Putamen (tissue), 1 donor: ENCODE measurements around the gene PCYOX1L.

Experiments used
- DNase-seq: peaks from one replicate; pipeline ENCODE4 v3.0.0-alpha.2; 2016; ENCODE audit warnings: low spot score

Gene PCYOX1L

DNA sequence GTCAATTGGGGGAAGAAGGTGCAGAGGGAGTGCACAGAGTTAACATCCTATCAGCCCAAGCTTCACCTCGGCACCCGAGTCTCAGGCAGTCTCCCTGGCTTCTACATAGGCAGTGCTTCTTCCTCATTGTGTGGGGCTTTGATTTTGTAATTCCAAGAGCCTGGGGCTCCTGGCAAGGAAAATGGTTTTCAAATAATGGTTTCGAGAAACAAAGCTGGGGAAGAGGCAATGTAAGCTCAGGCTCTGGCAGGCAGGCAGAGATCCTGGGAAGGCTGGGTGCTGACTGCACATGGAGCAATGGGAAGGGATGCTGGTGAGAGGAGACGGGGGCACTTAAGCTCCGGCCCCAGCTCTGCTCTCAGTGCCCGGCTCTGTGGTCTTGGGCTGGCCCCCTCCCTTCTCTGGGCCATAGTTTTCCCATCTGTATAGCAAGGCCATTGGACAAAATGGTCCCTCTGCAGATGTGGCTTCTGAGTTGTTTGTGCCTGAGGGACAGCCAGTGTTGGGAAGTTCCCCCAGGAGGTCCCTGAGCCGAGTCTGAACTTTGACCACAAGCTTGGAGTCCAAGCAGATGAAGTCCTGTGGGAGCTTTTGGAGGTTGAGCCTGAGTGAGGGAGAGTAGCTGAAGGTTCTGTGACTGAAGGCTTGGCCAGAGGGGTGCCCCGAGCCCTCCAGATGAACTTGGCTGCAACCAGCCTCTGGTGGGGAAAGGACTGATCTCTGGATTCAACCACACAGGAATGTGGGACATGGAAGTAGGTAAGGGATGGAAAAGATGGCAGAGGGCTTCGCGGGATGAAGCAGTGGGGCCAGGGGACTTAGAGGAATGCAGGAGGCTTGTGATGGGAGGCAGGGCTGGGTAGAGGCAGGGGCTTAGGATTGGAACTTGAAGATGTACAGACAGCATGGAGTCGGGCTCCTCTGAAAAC is 49.7 kb downstream of the PCYOX1L start:
- DNase-seq: no peak

DNA sequence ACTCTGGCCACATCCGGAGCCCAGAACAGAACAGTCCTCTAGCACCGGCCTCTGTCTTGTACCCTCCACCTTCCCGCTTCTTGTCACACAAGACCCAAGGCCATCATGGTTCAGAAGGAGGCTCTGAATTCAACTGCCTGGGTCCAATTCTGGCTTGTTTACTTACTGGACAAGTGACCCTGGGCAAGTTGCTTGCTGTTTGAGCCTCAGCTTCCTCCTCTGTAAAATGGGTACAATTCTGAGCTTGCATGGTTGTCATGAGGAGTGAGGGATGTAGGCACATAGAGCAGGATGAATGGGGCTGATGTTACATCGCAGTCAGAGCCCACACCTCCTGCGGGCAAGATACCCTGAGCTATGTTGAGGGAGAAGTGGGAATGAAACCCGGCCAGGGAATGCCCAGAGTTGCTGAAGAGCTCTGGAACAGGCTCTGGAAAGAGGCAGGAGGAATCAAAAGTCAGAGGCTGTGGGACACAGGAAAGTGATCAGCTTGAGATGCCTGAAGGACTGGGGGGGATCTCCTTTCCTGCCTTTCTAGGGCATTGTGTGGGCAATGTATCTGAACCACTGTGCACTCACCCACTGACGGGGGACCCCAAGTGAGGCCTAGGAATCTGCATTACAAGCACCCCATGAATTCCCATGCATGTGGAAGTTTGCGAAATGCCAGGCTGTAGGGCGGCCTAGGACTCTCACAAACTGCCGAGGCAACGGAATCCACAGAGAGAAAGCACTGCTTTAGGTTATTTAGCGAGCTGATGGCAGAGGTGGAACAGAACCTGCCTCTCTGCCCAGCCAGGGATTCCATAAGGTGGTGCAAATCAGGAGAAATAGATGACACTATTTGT is 50.6 kb downstream of the PCYOX1L start:
- no peak for DNase-seq

DNA sequence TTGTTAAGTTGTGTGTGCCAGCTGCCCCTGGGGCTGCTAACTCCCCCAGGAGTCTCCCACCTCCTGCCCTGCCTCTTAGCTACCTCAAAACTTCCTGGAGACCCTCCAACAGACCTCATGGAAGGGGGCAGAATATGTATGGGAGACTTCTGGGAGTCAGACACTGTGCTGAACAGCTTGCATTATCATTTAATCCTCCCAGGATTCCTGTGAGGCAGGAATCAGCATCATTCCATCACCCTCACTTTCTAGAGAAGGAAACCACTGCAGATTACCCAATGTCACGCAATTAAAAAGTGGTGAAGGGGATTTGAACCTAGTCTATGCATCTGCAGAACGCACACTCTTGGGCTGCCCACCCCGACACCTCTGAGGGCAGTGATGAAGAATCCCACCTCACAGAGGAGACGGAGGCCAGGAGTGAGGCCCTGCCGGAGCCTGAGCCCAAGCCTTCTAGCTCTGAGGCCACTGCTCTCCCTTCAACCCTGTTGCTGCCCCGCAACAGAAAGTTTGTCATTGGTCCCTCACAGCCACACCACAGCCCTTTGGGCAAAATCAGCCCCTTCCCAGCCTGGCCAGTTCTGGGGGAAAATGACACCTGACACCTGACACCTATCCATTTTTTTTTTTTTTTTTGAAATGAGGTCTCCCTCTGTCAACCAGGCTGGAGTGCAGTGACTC is 51.6 kb downstream of the PCYOX1L start:
- DNase-seq: no peak

DNA sequence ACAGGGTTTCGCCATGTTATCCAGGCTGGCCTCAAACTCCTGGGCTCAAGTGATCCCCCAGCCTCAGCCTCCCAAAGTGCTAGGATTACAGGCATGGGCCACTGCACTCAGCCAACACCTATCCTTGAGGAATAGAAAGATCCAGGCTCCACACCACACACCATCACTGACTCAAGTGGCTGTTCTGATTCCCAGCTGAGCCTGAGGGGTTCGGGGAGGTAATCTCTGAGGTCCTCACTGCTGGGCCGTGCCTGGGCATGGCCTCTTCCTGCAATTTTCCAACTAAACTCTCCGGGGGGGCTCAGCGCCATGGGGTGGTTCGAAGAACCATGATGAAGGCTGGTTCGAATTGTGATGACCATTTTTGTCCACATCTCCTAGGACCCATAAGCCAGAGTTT is 52.2 kb downstream of the PCYOX1L start:
- DNase-seq: no peak

DNA sequence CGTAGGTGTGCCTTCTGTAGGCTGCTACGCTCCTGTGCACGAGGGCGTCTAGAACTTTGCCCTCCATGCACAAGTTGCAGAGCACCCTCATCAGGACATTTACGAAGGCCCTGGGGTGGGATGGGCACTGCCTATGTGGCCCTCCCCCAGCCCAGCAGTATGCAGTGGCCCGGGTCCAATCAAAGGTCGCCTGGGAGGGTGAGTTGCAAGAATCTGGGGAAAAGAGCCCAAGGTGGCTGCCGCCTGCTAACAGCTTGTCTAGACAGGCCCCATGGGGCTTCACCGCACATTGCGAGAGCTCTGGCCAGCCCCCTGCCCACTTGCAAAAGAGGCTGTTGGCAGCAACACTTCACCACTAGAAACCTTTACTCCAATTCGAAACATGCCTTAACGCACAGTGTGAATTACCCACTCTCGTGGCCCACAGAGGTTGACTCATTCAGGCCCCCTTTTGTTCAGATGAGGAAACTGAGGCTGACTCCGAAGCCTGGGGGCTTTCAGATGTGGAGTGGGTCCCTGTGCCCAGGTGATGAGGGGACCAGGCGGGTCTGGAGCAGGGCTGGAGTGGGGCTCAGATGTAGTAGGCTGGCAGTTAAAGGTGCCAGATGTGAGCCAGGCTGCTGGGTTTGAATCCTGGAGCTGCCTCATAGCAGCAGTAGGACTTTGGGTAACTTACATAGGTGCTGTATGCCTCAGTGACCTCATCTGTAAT is 53.0 kb downstream of the PCYOX1L start:
- DNase-seq: no peak

DNA sequence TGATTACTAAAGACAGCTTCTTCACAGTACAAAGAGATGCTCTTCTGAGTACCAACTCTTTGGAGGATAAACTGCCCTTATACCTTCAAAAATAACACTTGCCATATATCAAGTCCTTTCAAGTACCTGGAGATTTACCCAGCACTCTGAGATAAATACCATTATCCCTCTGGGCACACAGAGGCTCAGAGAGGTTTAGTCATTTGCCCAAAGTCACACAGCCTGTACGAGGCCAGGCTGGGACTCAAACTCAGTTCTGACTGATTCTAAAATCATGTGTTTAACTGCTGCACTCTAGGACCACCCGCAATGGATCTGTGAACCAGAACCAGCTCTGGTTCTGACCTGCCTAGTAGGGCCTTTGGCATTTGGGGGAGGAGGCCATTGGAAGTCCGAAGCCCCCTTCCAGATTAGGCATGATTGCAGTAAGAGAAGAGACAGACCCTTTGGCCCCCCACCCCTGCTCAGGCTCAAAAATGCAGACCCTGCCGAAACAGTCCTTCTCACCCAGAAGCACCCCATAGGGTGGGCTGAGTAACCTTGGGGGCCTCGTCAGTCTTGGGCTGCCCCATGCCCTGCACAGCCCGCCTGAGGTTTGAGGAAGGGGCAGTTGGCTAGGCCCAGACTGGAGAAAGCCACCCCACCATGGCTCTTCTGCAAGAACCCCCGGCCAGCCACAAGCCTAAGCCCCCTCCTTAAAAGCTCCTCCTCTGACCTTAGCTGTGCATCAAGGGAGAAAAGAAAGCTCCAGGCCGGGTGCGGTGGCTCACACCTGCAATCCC is 54.1 kb downstream of the PCYOX1L start:
- no peak for DNase-seq

DNA sequence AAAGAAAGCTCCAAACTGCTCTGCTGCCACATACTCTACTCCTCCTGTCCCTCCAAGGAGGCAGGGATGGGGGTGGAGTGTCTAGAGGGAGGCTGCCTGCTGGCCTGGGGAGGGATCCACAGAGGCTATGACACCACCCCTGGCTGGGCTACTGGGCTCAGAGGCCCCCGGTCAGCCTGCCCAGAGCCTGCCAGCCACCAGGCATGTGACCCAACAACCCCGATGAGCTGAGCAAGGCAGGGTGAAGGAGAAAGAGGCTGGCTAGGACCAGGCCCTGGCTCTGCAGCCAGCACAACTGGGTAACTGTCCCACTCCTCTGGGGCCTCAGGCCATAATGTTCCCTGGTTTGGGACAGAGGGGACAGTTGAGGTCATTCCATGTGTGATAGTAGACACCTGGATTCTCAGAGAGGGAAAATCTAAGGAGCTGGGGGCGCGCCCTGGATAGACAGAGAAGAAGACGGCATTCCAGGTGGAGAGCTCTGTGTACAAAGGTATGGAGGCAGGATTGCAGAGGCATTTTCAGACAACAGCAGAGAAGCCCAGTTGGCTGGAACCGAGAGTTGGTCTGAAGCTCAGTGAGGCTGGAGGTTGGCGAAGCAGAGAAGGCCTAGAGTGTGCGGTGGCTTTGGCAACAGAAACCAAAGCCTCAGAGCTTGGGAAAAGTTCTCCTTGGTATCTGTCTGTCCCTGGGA is 55.1 kb downstream of the PCYOX1L start:
- no peak for DNase-seq

DNA sequence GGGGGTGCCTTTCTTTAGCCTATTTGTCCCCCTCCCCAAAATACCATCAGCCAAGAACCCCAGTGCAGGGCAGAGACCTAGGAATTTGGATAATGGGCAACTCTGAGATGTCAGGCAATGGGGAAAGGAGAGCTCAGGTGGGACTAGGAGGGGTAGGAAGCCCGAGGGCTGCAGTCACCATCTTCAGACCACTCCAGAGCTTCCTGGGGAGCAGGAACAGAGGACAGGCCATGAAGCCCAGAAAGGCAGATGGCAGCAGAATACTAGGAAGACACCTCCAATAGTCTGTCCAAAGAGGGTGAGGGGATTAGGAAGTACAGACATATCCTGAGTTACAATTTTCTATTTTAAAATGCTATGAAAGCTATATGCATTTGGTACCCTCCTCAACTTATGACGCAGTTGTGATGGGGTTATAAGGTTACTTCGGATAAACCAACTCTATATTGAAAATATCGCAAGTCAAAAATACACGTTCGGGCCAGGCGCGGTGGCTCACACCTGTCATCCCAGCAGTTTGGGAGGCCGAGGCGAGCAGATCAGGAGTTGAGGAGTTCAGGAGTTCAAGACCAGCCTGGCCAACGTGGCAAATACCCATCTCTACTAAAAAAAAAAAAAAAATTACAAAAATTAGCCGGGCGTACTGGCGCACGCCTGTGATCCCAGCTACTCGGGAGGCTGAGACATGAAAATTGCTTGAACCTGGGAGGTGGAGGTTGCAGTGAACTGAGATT is 55.8 kb downstream of the PCYOX1L start:
- DNase-seq: no peak

DNA sequence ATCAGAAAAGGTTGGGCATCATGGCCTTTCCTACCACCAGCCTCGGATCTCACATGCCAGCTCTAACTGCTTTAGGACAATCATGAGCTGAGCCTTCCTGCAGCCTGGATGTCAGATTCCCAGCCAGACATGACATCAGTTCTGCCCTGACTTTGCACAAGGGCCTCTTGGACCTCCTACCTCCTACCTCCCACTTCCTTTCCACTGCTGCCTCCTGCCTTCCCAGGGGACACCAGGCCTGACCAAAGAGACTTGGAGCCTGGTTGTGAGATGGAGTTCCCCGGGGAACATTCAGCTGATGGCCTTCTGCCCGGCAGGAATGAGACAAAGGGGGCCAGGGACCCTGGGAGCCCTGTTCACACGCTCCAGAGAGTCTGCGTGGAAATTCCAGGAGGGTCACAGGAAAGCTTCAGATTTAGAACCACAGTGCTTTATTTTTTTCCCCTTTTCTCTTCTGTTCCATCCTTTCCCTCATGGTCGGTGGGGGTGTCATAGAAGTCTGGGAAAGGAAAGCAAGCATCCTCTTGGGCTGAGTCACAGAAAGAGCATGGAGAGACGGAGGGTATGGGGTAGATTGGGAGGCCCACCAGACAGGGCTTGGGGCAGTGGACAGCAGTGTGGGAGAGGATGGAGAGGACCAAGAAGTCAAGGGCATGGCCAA is 56.7 kb downstream of the PCYOX1L start:
- no peak for DNase-seq

DNA sequence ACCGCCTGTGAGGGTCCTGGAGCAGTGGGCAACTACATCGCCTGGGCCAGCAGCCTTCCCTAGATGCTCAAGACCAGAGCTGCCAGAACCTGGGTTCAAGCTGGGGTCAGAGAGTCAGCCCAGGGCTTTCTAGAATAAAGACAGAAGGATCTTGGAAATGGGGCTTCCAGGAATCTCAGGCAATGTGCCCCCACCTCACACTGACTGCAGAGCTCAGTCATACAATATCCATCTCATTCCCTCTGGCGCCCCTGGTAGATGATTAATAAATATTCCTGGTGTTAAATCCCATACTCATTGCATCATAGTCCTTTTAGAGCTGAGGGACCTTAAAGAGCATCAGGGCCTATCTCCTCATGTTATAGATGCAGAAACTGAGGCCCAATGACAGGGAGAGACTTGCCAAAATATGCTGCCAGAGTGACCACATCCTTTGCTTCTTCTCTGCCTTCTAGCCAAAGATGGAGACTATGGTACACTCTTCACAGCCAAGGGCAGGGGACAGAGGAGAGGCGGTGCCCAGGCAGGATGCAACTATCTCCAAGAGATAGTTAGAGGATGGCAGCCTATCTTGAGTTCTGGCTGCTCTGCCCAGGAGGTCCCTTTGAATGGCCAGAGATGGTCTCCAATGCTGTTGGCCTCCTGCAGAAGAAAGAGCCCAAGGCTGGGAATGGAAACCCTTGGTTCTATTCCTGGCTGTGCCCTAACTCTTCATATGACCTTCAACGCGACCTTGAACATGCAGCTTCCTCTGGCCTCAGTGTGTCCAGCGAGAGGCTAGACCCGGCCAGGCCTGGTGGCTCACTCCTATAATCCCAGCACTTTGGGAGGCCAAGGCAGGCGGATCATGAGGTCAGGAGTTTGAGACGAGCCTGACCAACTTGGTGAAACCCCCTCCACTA is 57.5 kb downstream of the PCYOX1L start:
- no peak for DNase-seq

DNA sequence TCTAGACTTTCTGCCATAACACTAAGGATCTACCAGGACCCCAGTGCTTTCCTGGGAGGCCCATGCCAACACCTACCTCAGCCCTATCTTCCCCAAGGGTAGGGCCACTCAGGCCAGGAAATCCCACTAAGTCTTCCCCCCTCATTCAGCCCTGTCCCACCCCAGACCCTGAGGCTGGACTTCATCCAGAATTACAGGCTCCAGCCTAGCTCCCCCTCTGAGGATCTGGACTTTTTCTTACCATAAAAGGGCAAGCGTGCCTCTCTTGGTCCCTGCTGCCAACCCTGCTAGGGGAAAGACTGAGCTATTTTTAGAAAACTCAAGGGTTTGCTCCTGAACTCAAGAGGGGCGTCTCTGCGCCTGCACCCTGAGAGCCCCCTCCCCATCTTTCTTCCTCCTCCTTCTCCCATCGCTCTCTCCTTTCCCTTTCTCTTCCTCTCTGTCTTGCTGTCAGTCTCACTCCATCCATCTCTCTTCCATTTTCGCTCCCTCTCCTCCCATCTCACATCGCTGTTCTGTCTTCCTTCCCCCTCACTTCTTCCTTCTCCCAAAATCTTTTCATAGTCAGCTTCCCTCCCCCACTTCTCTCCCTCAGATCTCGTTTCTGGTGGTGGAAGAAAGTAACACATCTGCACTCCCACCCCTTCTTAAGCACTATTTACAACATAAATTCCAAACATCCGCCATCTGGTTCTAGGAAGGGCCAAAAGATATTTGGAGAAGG is 59.3 kb downstream of the PCYOX1L start:
- no peak for DNase-seq

DNA sequence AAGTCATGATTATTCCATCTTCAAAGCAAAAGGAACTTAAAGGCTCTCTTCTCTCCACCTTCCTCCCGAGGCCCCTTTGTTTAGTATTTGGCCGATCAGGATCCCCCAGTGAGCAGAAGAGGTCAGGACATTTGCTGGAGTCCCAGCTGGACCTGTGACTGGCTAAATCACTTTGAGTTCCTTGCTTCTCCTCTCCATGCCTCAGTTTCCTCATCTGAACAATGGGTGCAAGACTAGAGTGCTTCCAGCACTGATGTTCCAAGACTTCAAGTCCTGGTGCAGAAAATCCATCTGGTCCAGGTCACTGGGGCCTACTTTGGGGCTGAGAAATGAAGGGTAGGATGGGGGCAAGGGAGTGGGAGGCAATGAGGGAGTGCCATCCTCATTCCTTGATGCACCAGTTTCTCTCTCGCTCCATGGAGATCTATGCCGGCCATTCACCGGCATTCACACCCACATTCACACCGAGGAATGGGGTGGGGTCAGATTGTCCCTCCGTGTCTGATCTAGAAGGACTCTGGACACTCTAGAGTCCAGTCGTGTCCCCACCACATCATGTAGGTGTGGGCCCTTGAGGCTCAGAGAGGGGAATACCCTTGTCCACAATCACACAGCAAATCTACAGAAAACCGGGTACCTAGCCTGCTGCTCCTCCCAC is 60.0 kb downstream of the PCYOX1L start:
- DNase-seq: no peak

DNA sequence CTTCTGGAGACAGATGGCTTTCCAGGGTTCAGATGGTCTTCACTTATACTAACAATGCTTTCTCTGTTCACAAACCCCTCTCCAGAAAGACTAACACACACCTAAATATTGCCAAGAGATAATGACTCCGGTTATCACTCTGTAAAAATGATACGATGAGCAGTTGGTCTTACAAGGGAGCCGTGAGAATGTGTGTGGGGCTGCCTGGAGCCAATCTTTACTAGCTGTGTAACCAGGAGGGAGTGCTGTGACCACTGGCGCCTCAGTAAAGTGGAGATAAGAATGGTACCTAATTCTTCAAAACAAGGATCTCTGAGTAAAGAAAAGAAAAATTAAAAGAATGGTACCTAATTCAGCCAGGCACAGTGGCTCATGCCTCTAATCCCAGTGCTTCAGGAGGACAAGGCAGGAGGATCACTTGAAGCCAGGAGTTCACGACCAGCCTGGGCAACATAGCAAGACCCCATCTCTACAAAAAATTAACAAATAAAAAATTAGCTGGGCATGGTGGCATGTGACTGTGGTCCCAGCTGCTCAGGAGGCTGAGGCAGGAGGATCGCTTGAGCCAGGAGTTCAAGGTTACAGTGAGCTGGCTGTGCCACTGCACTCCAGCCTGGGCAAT is 61.2 kb downstream of the PCYOX1L start:
- DNase-seq: no peak
